HUDEP-2 (cell line): ENCODE results near the gene HGS.

Experiments used
- DNase-seq, 76 experiments: peaks; one replicate each; lab custom pipeline; 2025; ENCODE audit not compliant: unreplicated experiment in 76 of 76; lab: John Stamatoyannopoulos, UW

HGS gene

DNA sequence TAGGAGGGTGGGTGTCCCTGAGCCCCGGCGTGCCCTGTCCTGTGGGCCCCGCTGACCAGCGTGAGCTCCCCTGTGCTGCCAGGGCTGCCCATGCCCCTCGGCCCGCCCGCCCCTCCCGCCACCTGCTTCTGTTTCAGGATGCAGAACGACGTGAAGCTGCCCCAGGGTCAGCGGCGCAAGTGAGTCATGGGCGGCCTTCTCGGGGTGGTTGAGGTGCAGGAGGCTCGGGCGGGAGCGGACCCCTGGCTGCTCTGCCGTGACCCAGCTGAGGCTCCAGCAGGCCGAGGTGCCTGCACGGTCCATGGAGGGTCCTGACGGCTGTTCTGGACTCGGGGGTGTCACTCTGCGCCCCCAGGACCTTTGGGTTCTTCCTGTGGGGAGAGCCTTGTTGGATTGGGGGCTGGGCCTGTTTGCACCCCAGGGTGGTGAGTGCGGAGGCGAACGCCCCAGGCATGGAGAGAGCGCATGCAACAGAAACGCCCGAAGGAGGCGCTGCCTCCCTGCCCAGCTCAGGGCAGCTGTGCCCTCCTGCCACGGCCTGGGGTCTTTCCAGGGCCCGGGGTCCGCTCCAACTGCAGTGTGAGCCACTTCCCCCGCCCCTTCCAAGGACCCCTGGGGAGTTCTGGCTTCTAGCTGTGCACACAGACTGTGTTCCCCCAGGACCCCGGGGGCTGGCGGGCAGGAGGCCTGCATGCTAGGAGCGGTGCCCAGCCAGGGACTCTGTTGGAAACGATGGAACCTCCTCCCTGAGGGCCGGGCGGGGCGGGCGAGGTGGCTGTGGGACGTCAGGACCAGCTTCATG is 32.3 kb downstream of the HGS start:
- DNase-seq = no peak

DNA sequence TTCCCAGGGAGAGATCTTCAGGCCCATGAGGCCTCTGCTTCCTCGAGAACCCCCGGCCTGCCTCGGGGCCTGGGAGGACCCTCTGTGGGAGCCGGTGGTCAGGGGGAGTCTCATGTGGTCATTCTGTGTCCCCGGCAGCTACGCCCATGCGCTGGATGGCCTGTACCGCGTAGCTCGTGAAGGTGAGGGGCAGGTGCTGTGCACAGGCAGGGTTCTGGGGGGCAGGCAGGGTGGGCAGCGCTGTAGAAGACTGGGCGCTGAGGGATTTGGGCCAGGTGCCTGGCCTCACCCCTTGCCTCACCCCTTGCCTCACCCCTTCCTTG is 32.8 kb downstream of the HGS start:
- no peak for DNase-seq

DNA sequence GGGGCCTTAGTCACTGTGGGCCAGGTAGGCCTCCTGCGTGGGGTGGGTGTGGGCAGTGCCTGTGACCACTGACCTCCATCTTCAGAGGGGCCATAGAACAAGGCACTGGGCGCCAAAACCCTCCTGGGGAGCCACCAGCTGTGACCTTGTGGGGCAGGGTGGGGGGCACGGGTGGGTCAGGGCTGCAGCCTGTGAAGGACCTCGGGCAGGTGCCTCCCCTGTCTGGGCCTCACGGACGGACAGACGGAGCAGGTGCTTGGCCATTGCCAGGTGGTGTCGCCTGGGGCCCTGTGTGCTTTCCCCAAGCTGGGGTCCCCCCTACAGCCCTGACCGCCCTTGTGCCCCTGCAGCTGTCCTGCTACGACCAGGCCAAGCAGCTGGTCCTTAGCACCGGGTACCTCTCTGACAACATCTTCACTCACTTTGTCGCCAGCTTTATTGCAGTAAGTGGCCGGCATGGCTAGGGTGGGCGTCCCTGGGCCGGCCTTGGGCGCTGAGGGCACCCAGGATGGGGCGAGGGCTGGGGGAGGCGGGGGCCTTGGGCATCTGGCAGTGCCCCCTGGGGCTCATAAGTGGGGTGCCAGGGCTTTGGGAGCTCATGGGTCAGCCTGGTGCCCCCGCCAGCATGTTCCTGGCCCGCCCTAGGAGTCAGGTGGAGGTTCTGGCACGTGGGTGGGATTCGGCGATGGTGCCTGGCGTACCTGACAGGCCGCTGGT is 33.4 kb downstream of the HGS start:
- DNase-seq = no peak

DNA sequence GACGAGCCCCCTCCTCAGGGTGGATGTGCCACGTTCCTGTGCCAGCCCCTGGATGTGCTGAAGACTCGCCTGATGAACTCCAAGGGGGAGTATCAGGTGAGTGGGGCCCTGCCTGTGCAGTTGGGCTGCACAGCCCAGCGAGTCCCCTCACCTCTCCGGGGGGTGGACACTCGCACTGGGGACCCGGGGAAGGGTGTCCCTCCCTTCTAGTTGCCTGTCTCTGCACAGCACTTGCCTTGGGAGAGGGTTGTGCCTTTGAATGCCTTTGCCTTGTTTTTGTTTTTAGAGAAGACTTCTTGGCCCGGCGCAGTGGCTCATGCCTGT is 33.9 kb downstream of the HGS start:
- DNase-seq = no peak

GRCh38 chr17:81719410-81720266 is 35.8 kb downstream of the HGS start:
- DNase-seq = no peak

- DNase-seq = no peak
These were observed 36.7 kb downstream of the HGS start for GRCh38 chr17:81720267-81721071.

- peak in 55 of 76 experiments; percentile 12 to 71 (median 42) for DNase-seq
These were observed 38.6 kb downstream of the HGS start for GRCh38 chr17:81722184-81723120.

- DNase-seq = peak in 1 of 76 experiments; percentile 9
These were observed 39.9 kb downstream of the HGS start for GRCh38 chr17:81723651-81724209.

DNA sequence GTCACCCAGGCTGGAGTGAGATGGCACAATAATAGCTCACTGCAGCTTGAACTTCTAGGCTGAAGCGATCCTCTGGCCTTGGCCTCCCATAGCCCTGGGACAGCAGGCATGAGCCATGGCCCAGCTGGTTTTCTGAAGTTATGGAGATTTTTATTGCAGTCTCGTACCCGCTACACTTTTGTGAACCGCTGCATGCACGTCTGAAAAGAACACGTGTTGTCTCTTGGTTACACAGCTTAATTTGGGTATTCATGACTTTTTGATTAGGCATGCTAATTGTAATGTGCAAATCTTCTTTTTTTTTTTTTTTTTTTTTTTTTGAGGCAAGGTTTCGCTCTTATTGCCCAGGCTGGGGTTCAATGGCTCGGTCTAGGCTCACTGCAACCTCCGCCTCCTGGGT is 41.6 kb downstream of the HGS start:
- DNase-seq = no peak

DNA sequence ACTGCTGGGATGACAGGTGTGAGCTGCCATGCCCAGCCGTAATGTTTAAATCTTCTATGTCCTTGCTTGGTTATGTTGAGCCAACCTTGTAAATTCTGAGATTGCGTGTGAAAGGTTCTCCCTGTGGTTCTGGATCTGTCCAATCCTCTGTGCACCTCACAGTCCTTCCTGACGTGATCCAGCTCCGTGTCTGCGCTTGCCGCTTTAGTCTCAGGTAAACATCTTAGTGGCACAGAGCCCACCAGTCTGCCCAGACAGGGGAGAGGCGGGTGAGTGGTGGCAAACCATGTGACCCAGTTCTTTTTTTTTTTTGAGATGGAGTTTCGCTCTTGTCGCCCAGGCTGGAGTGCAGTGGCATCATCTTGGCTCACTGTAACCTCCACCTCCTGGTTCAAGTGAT is 42.2 kb downstream of the HGS start:
- DNase-seq = no peak

DNA sequence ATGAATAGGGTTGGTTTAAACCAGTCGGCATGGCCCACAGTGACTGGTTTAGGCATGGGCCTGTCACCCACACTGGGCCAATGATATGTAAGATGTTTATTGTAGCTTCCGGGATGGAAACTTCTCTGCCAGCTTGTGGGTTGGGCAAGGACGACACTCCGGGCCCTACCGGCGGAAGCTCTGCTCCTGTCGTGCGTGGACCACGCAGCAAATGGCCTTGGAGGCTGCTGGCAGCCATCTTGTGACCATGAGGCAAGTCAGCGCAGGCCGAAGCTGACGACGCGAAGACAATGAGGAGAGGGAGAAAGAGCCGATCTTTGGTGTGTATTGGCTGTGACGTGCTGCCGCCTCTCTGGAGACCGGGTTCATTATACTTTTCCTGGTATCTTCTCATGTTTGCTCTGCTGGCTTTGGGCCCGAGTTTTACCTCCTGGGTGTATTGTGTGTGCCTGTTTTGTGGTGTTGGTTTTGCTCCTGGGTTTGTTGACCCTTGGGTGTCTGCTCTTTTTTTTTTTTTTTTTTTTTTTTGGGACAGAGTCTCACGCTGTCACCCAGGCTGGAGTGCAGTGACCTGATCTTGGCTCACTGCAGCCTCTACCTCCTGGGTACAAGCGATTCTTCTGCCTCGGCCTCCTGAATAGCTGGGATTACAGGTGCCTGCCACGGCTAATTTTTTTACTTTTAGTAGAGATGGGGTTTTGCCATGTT is 43.7 kb downstream of the HGS start:
- no peak for DNase-seq

GRCh38 chr17:81733507-81734404 is 49.9 kb downstream of the HGS start:
- peak in 67 of 76 experiments; percentile 8 to 84 (median 64) for DNase-seq

DNA sequence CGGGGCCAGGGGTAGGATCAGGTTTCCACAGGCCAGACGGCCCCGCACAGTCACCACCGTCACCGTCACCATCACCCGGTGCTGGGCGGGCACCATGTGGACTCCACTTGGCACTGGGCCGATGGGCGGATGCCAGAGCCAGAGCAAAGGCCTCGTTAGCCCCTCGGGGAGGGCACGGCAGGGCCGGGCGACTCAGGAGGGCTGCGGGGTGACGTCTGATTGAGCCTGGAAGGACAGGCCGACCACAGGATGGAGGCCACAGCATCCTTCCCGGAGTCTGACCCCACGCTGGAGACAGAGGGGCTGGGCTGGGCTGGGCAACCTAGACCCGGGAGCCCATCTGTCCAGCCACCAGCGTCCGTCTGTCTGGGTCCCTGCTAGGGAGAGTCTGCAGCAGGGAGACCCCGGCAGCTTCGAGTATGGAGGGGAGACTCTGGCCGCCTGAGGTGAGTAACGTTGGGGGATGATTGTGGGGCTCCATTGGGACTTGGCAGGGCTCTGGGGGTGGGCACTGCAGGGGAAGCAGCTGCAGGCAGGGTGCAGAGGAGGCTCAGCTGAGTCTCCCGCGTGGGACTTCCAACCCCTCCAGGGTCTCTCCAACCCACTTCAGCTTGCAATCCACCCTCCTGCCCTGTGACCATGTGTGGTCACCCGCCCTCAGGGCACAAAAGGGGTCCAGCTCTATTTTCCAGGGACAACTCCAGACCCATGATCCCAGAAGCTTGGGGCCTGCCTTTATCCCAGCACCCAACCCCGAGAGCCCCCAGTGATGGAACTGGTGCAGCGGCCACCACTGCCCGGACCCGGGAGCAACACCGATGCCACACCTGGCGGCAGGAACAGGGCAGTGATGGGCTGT is 50.8 kb downstream of the HGS start:
- DNase-seq = peak in 37 of 76 experiments; percentile 9 to 80 (median 50)

- DNase-seq = peak in 74 of 76 experiments; percentile 35 to 92 (median 79)
These were observed 51.7 kb downstream of the HGS start for GRCh38 chr17:81735264-81736102.

DNA sequence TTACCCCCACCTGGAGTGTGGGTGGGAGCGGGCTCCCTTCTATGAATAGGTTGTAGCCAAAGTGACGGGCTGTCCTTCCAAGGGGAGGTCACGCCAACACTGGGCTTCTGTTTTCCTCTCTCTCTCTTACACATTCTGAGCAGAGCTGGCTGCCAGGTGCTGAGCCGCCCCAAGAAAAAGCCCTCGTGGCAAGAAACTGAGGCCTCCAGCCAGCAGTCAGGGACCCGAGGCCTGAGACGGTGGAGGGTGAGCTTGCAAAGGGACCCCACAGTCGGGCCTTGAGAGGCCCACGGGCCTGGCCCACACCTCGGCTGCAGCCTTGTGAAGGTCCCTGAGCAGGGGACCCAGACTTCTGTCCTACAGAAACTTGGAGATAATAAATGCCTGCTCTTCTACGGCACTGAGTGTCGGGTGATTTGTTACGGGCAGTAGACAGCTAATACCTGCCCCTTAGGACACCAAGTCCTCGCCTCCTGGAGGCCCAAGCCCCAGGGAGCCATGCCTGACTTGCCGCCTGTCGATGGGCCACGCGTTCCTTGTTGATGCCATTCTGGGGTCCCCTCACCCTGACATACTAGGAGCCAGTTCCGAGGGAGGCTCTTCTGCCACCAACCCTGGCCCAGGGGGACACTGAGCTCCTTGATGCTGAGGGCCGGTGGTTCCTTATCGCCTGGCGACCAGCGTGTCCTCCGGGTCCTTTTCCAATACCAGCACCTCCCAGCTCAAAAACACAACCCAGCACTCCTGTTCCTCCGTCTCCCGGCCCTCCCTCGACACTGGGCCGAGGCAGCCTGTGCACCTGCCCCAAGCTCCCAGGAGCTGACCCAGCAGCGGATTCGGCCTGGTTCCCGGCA is 54.4 kb downstream of the HGS start:
- DNase-seq = no peak
